ENCODE data around the gene COL1A1. TPM values are rescaled to one million over a fixed set of nuclear protein-coding genes. Genes with fewer than 3 reads are reported as not detected.

Gene COL1A1
- total RNA-seq, 1 experiment from 2014 or later, result 104 TPM

DNA sequence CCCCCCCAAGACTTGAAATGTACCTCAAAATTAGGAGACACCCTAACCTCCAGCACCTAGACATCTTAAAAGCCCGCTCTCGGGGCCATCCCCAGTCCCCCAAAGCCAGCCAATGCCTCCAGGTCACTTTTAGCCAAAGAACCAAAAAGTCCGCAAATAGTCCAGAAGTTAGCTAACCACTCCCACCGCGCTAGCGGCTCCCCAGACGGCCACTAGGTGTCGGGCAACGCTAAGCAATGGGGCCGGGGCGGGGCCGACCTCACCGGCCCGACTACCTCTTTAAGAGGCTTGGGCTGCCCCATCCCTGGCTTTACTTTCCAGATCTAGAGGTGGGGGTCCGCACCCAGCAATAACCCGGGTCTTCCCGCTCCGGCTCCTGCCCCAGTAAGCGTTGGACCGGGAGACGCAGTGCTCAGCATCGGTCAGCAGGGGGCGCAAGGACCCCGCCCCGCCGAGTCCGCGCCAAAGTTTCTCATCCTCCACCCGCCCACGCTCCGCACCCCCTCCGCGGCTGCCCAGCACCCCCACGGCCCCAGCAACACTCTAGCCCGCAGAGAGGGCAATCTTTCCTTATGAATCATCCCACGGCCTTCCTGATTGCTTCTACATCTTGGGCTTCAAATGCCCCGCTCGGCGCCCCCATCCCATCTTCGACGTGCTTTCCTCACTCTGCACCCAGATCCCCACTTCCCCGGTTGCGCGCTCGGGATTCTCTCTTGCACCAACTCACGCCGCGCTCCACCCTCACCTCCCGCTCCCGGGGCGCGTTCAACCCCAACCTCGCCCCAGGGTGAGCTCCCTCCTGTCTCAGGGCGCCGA, 765 bp downstream of the COL1A1 start:
- H4K20me1 ChIP-seq (ENCODE audit: control insufficient read depth, insufficient read depth, insufficient read length), result no peaks in the 10 kb centered on the region
- H3K23me2 ChIP-seq (ENCODE audit: insufficient read length, low read depth, low read length, poor library complexity, severe bottlenecking), result peaks cover 15% of the 10 kb centered on the region
- no peak overlapping the region for H3K18ac ChIP-seq (ENCODE audit: insufficient read length, low read depth, low read length)
- no peaks in the 10 kb centered on the region for H3K79me1 ChIP-seq (ENCODE audit: insufficient read depth, low read depth, low read length, poor library complexity, severe bottlenecking)
- no peak overlapping the region for H2BK20ac ChIP-seq (ENCODE audit: low read depth, low read length, poor library complexity, severe bottlenecking)
- no peaks in the 10 kb centered on the region for H3K79me2 ChIP-seq (ENCODE audit: insufficient read depth, low read length)
- H2BK5ac ChIP-seq (ENCODE audit: insufficient read length, low read length), result no peak overlapping the region
- peak; percentile 96 for DNase-seq
- H3K23ac ChIP-seq (ENCODE audit: insufficient read length, low read depth, low read length), result no peak overlapping the region
- peak overlapping the region in 1 of 3 experiments; percentile 3; a peak in 2 of 7 replicates for H3K27ac Mint-ChIP-seq
- no peak overlapping the region for H4K91ac ChIP-seq (ENCODE audit: insufficient read length, low read depth, low read length)
- H3K9me3 Mint-ChIP-seq, result no peaks in the 10 kb centered on the region; a peak in 3 of 5 replicates
- H3K56ac ChIP-seq (ENCODE audit: insufficient read length, low read depth, low read length), result no peak overlapping the region
- H3K36me3 Mint-ChIP-seq (ENCODE audit: insufficient read depth in 1 of 3, low read depth in 3 of 3), result peaks cover 0 to 33% (median 30%) of the 10 kb centered on the region in 3 experiments; a peak in 5 of 7 replicates
- TF ChIP-seq, protein P1, sequence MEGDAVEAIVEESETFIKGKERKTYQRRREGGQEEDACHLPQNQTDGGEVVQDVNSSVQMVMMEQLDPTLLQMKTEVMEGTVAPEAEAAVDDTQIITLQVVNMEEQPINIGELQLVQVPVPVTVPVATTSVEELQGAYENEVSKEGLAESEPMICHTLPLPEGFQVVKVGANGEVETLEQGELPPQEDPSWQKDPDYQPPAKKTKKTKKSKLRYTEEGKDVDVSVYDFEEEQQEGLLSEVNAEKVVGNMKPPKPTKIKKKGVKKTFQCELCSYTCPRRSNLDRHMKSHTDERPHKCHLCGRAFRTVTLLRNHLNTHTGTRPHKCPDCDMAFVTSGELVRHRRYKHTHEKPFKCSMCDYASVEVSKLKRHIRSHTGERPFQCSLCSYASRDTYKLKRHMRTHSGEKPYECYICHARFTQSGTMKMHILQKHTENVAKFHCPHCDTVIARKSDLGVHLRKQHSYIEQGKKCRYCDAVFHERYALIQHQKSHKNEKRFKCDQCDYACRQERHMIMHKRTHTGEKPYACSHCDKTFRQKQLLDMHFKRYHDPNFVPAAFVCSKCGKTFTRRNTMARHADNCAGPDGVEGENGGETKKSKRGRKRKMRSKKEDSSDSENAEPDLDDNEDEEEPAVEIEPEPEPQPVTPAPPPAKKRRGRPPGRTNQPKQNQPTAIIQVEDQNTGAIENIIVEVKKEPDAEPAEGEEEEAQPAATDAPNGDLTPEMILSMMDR (conservative IDR thresholded peaks at IDR 0.05), result peak; percentile 100
- H2BK120ac ChIP-seq (ENCODE audit: low read depth, low read length, poor library complexity, severe bottlenecking), result no peak overlapping the region
- H3K4ac ChIP-seq (ENCODE audit: low read depth, low read length), result no peak overlapping the region
- peaks cover 47% of the 10 kb centered on the region for H3K27me3 Mint-ChIP-seq (ENCODE audit: low read depth)
- no peak overlapping the region for H2AFZ ChIP-seq (ENCODE audit: low read length)
- H3K4me2 ChIP-seq (ENCODE audit: insufficient read depth, insufficient read length, low read length), result peak overlapping the region; percentile 63
- no peak overlapping the region for H4K8ac ChIP-seq (replicated peaks; ENCODE audit: insufficient read length, low read depth, low read length)
- H3T11ph ChIP-seq (ENCODE audit: low read length), result no peak overlapping the region
- no peaks in the 10 kb centered on the region for H3K9me3 ChIP-seq (ENCODE audit: control insufficient read depth, low read depth, low read length)
- peaks cover 7% of the 10 kb centered on the region; the same call in 1 of the 2 replicates for H3K27me3 ChIP-seq (ENCODE audit: insufficient read depth, low read length)
- no peak overlapping the region for H2AK5ac ChIP-seq (ENCODE audit: insufficient read length, low read length)
- no peak overlapping the region for H2BK15ac ChIP-seq (ENCODE audit: low read depth, low read length)
- H3K27ac ChIP-seq (ENCODE audit: insufficient read length, low read depth, low read length), result no peak overlapping the region
- peak overlapping the region; percentile 81 to 88 for H3K4me3 Mint-ChIP-seq
- no CpG with 5 or more reads among the region's 55 CpGs for whole genome bisulfite sequencing (ENCODE audit: extremely low coverage, insufficient read length, low lambda C conversion rate)
- H3K9ac ChIP-seq (ENCODE audit: extremely low read depth, insufficient read length, low read length), result no peak overlapping the region
- H3K14ac ChIP-seq (ENCODE audit: insufficient read depth, low read length), result no peak overlapping the region
- H4K5ac ChIP-seq (ENCODE audit: insufficient read length, low read depth, low read length), result no peak overlapping the region
- peaks cover 21 to 39% of the 10 kb centered on the region in 2 experiments for H3K4me1 Mint-ChIP-seq
- no peak overlapping the region for H2BK12ac ChIP-seq (ENCODE audit: insufficient read length, low read depth, low read length)
- H3K4me1 ChIP-seq (ENCODE audit: insufficient read depth, low read length), result no peaks in the 10 kb centered on the region

All from H9 (cell line).